Measurements from ENCODE around the gene KRTAP1-1. TPM values are rescaled to one million over a fixed set of nuclear protein-coding genes. Genes with fewer than 3 reads are reported as not detected.

KRTAP1-1 gene
- total RNA-seq, 1 experiment from 2014 or later: not detected

- DNase-seq (ENCODE audit: low read depth in 1 of 2, low spot score in 2 of 2): no peak
Observed at GRCh38 chr17:40993839-40994238, 47.4 kb downstream of the KRTAP1-1 start, which contains the start of gene KRTAP3-3. Gene KRTAP3-3 (minus strand): TSS chr17:40994164. CDS start chr17:40994097, 67 bp downstream.

GRCh38 chr17:40993084-40993483, 48.2 kb downstream of the KRTAP1-1 start:
- H3K27ac ChIP-seq: no peak overlapping the region
- no peaks in the 10 kb centered on the region for H3K36me3 ChIP-seq
- DNase-seq (ENCODE audit: low read depth in 1 of 2, low spot score in 2 of 2): no peak
- H3K9me3 ChIP-seq (replicated peaks): 0 out of 2 replicates have a peak, but pooled peaks cover 4% of the 10 kb centered on the region
- no peaks in the 10 kb centered on the region for H3K27me3 ChIP-seq (replicated peaks)
- H3K4me1 ChIP-seq (replicated peaks): peaks cover 7% of the 10 kb centered on the region; the same call in 1 of the 2 replicates
- H3K4me3 ChIP-seq: no peak overlapping the region

More at GRCh38 chr17:40993839-40994238, 47.4 kb downstream of the KRTAP1-1 start, which contains the start of gene KRTAP3-3:
- 0 out of 2 replicates have a peak, but pooled peaks cover 4% of the 10 kb centered on the region for H3K9me3 ChIP-seq (replicated peaks)
- H3K4me3 ChIP-seq: no peak within 1 kb of the TSS
- H3K27ac ChIP-seq: no peak within 1 kb of the TSS
- H3K4me1 ChIP-seq (replicated peaks): peaks cover 7% of the 10 kb centered on the region; the same call in 1 of the 2 replicates
- no peaks in the 10 kb centered on the region for H3K27me3 ChIP-seq (replicated peaks)
- no peaks in the 10 kb centered on the region for H3K36me3 ChIP-seq

DNA sequence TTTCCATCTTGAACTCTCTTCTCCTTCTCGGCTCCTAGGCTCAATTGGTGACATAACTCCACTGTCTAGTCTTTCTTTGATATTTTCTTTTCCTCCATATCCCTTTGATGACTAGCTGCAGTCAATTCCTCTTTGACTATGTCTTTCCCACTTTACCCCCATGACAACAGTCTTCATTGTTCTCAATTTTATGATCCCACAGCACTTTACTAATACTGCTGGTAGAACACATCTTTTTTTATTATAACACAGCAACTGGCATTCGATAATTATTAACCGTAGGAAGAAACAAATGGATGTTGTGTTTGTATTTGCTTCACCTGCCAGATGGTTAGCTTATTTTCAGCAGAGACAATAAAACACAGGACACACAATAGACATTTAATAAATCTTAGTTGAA, 48.6 kb downstream of the KRTAP1-1 start:
- Histone ChIP-seq H3K27me3 (replicated peaks) (no peaks in the 10 kb centered on the region), H3K9me3 (replicated peaks) (0 out of 2 replicates have a peak, but pooled peaks cover 4% of the 10 kb centered on the region), H3K4me1 (replicated peaks) (peaks cover 7% of the 10 kb centered on the region; the same call in 1 of the 2 replicates), H3K27ac (no peak overlapping the region), H3K36me3 (no peaks in the 10 kb centered on the region), H3K4me3 (no peak overlapping the region)
- DNase-seq (ENCODE audit: low read depth in 1 of 2, low spot score in 2 of 2): no peak

Other genes starting within 250 kb of the KRTAP1-1 start
- not detected in 2 replicates for gene KRT28, start 241.5 kb downstream of the KRTAP1-1 start, total RNA-seq (2014; rRNA removed; shearing (Covaris generic))
- gene KRT10, start 218.8 kb downstream of the KRTAP1-1 start, total RNA-seq (2014; rRNA removed; shearing (Covaris generic)): 29.7 and 73.0 TPM in 2 replicates
- not detected in 2 replicates for gene KRT12, start 174.2 kb downstream of the KRTAP1-1 start, total RNA-seq (2014; rRNA removed; shearing (Covaris generic))
- gene KRT20, start 156.2 kb downstream of the KRTAP1-1 start, total RNA-seq (2014; rRNA removed; shearing (Covaris generic)): not detected in 2 replicates
- gene KRT23, start 103.8 kb downstream of the KRTAP1-1 start, total RNA-seq (2014; rRNA removed; shearing (Covaris generic)): not detected in 2 replicates
- gene KRT39, start 74.5 kb downstream of the KRTAP1-1 start, total RNA-seq (2014; rRNA removed; shearing (Covaris generic)): not detected in 2 replicates
- not detected in 2 replicates for gene KRT40, start 57.1 kb downstream of the KRTAP1-1 start, total RNA-seq (2014; rRNA removed; shearing (Covaris generic))
- gene KRTAP3-3, start 47.3 kb downstream of the KRTAP1-1 start, total RNA-seq (2014; rRNA removed; shearing (Covaris generic)): not detected in 2 replicates
- gene KRTAP3-2, start 41.5 kb downstream of the KRTAP1-1 start, total RNA-seq (2014; rRNA removed; shearing (Covaris generic)): not detected in 2 replicates
- not detected in 2 replicates for gene KRTAP3-1, start 32.3 kb downstream of the KRTAP1-1 start, total RNA-seq (2014; rRNA removed; shearing (Covaris generic))
- gene KRTAP1-5, start 14.2 kb downstream of the KRTAP1-1 start, total RNA-seq (2014; rRNA removed; shearing (Covaris generic)): 0.45 and 2.5 TPM in 2 replicates
- not detected in 2 replicates for gene KRTAP1-4, start 11.3 kb downstream of the KRTAP1-1 start, total RNA-seq (2014; rRNA removed; shearing (Covaris generic))
- gene KRTAP1-3, start 6.6 kb downstream of the KRTAP1-1 start, total RNA-seq (2014; rRNA removed; shearing (Covaris generic)): not detected in 2 replicates
- not detected in 2 replicates for gene KRTAP2-1, start 5.9 kb upstream of the KRTAP1-1 start, total RNA-seq (2014; rRNA removed; shearing (Covaris generic))
- gene KRTAP2-2, start 13.8 kb upstream of the KRTAP1-1 start, total RNA-seq (2014; rRNA removed; shearing (Covaris generic)): not detected in 2 replicates
- gene KRTAP2-3, start 18.7 kb upstream of the KRTAP1-1 start, total RNA-seq (2014; rRNA removed; shearing (Covaris generic)): not detected in 2 replicates
- not detected in 2 replicates for gene KRTAP2-4, start 24.4 kb upstream of the KRTAP1-1 start, total RNA-seq (2014; rRNA removed; shearing (Covaris generic))
- gene KRTAP4-7, start 42.7 kb upstream of the KRTAP1-1 start, total RNA-seq (2014; rRNA removed; shearing (Covaris generic)): not detected in 2 replicates
- gene KRTAP4-8, start 56.7 kb upstream of the KRTAP1-1 start, total RNA-seq (2014; rRNA removed; shearing (Covaris generic)): not detected in 2 replicates
- gene KRTAP4-16, start 60.8 kb upstream of the KRTAP1-1 start, total RNA-seq (2014; rRNA removed; shearing (Covaris generic)): not detected in 2 replicates
- gene KRTAP4-9, start 63.9 kb upstream of the KRTAP1-1 start, total RNA-seq (2014; rRNA removed; shearing (Covaris generic)): not detected in 2 replicates
- not detected in 2 replicates for gene KRTAP4-11, start 76.9 kb upstream of the KRTAP1-1 start, total RNA-seq (2014; rRNA removed; shearing (Covaris generic))
- gene KRTAP4-12, start 82.7 kb upstream of the KRTAP1-1 start, total RNA-seq (2014; rRNA removed; shearing (Covaris generic)): not detected in 2 replicates
- gene KRTAP4-6, start 99.1 kb upstream of the KRTAP1-1 start, total RNA-seq (2014; rRNA removed; shearing (Covaris generic)): not detected in 2 replicates
- gene KRTAP4-5, start 108.4 kb upstream of the KRTAP1-1 start, total RNA-seq (2014; rRNA removed; shearing (Covaris generic)): not detected in 2 replicates
- not detected in 2 replicates for gene KRTAP4-4, start 119.3 kb upstream of the KRTAP1-1 start, total RNA-seq (2014; rRNA removed; shearing (Covaris generic))
- not detected in 2 replicates for gene KRTAP4-3, start 126.8 kb upstream of the KRTAP1-1 start, total RNA-seq (2014; rRNA removed; shearing (Covaris generic))
- gene KRTAP4-2, start 136.8 kb upstream of the KRTAP1-1 start, total RNA-seq (2014; rRNA removed; shearing (Covaris generic)): not detected in 2 replicates
- gene KRTAP4-1, start 143.5 kb upstream of the KRTAP1-1 start, total RNA-seq (2014; rRNA removed; shearing (Covaris generic)): not detected in 2 replicates
- gene KRTAP9-1, start 148.4 kb upstream of the KRTAP1-1 start, total RNA-seq (2014; rRNA removed; shearing (Covaris generic)): not detected in 2 replicates
- not detected in 2 replicates for gene KRTAP9-2, start 185.2 kb upstream of the KRTAP1-1 start, total RNA-seq (2014; rRNA removed; shearing (Covaris generic))
- gene KRTAP9-3, start 191.0 kb upstream of the KRTAP1-1 start, total RNA-seq (2014; rRNA removed; shearing (Covaris generic)): not detected in 2 replicates
- gene KRTAP9-8, start 196.5 kb upstream of the KRTAP1-1 start, total RNA-seq (2014; rRNA removed; shearing (Covaris generic)): not detected in 2 replicates
- gene KRTAP9-4, start 208.2 kb upstream of the KRTAP1-1 start, total RNA-seq (2014; rRNA removed; shearing (Covaris generic)): not detected in 2 replicates
- gene KRTAP9-9, start 213.9 kb upstream of the KRTAP1-1 start, total RNA-seq (2014; rRNA removed; shearing (Covaris generic)): not detected in 2 replicates
- not detected in 2 replicates for gene KRTAP9-6, start 223.9 kb upstream of the KRTAP1-1 start, total RNA-seq (2014; rRNA removed; shearing (Covaris generic))
- not detected in 2 replicates for gene KRTAP9-7, start 234.2 kb upstream of the KRTAP1-1 start, total RNA-seq (2014; rRNA removed; shearing (Covaris generic))